Right lobe of liver (tissue), 4 donors: ENCODE measurements around the gene MRPS34.

Experiments used
- CTCF ChIP-seq, 4 donors: fragments of 200-600 bp in 3 of 4; fragments of 450-650 bp in 1 of 4; IDR thresholded peaks; one replicate each; pipeline versions ENCODE4 v1.5.1 to v1.8.0; 2016 to 2022; ENCODE audit warnings: antibody characterized with exemption in 4 of 4, mild to moderate bottlenecking in 2 of 4
- POLR2A ChIP-seq: fragments of 450-650 bp; IDR thresholded peaks from one replicate; pipeline ENCODE4 v1.6.1; 2017; ENCODE audit warnings: antibody characterized with exemption, mild to moderate bottlenecking
- donor health status: DM: no; HTN: no; CAD: no.
- donor health status: DM: no; HTN: no; CAD: no.
- donor health status: DM: no; HTN: yes; CAD: no.

GRCh38 chr16:1786242-1787055, 13.5 kb upstream of the MRPS34 start:
- TF ChIP-seq CTCF (IDR thresholded peaks at IDR 0.05) (no peak), POLR2A (no peak)
